HepG2 (cell line): ENCODE data around the gene CD300LG. TPM values are rescaled to one million over a fixed set of nuclear protein-coding genes. Genes with fewer than 3 reads are reported as not detected.

Source experiments
- AGO2 ChIP-seq: fragments of 200-400 bp; formaldehyde crosslinking; optimal IDR thresholded peaks from 2 replicates; pipeline ENCODE3; 2017; ENCODE audit warnings: mild to moderate bottlenecking, low read depth, low read length, moderate library complexity
- FOXA1 ChIP-seq, 2 experiments: fragments of 450-650 bp in 1 of 2; sonication (generic) in 1 of 2; formaldehyde crosslinking in 1 of 2; IDR thresholded peaks; 2 replicates each; pipeline versions ENCODE4 v1.4.0 to v1.6.1; 2016 to 2020; ENCODE audit warnings: missing genetic modification reagents in 1 of 2
- GFI1 ChIP-seq: sonication (generic); formaldehyde crosslinking; IDR thresholded peaks from 2 replicates; pipeline ENCODE4 v1.5.0; 2020; ENCODE audit warnings: missing genetic modification reagents, mild to moderate bottlenecking, borderline replicate concordance
- KAT8 ChIP-seq: IDR thresholded peaks from 2 replicates; pipeline ENCODE4 v1.6.1; 2016; ENCODE audit warnings: missing genetic modification reagents, missing compliant biosample characterization
- ZC3H13 ChIP-seq: sonication (generic); formaldehyde crosslinking; IDR thresholded peaks from 2 replicates; pipeline ENCODE4 v1.8.1; 2023; ENCODE audit warnings: mild to moderate bottlenecking, missing genetic modification reagents, moderate library complexity
- ZFP36 ChIP-seq: fragments of 150-350 bp; IDR thresholded peaks from 2 replicates; pipeline ENCODE4 v1.6.1; 2018; ENCODE audit warnings: borderline replicate concordance, low read length, low read depth; ENCODE audit not compliant: partially characterized antibody
- ZNF335 ChIP-seq: sonication (generic); formaldehyde crosslinking; IDR thresholded peaks from 2 replicates; pipeline ENCODE4 v1.4.0; 2020; ENCODE audit warnings: missing genetic modification reagents
- ZNF709 ChIP-seq: sonication (generic); formaldehyde crosslinking; IDR thresholded peaks from 2 replicates; pipeline ENCODE4 v1.5.0; 2020; ENCODE audit warnings: mild to moderate bottlenecking, missing genetic modification reagents
- ZSCAN30 ChIP-seq: sonication (generic); formaldehyde crosslinking; IDR thresholded peaks from 2 replicates; pipeline ENCODE4 v1.5.0; 2020; ENCODE audit warnings: mild to moderate bottlenecking, missing genetic modification reagents
- polyA plus RNA-seq, 8 experiments: library from polyadenylated mRNA; depleted of rRNA in 3 of 8; stranded (reverse) in 7 of 8; unstranded in 1 of 8; fragments of >200 nt; fragmentation: Illumina TruSeq in 4 of 8; extraction: Trizol in 4 of 8; gene quantifications; 2 replicates each; pipeline versions ENCODE4 v1.2.1 to v1.2.3, GENCODE V29; 2011 to 2016; ENCODE audit warnings: low read depth in 4 of 8, missing spikeins in 1 of 8, mixed read lengths in 1 of 8; ENCODE audit not compliant: insufficient read depth in 1 of 8
- total RNA-seq, 5 experiments: library from RNA; depleted of rRNA; stranded (reverse); fragments of >200 nt; fragmentation: Illumina TruSeq; extraction: Trizol; gene quantifications; 2 replicates each; pipeline ENCODE4 v1.2.3, GENCODE V29; 2016; ENCODE audit warnings: low read depth in 1 of 5
- TF ChIP-seq, protein P1 (sequence below): sonication (generic); formaldehyde crosslinking; IDR thresholded peaks from 2 replicates; pipeline ENCODE4 v1.4.0; 2020; ENCODE audit warnings: missing genetic modification reagents, borderline replicate concordance
- TF ChIP-seq, protein P2 (sequence below): sonication (generic); formaldehyde crosslinking; IDR thresholded peaks from 2 replicates; pipeline ENCODE4 v1.8.0; 2022; ENCODE audit warnings: missing genetic modification reagents, mild to moderate bottlenecking, borderline replicate concordance
- TF ChIP-seq, protein P3 (sequence below): IDR thresholded peaks from 2 replicates; pipeline ENCODE4 v1.6.1; 2016; ENCODE audit warnings: missing biosample characterization, missing genetic modification reagents, low read depth
- TF ChIP-seq, protein P4 (sequence below): fragments of 450-650 bp; IDR thresholded peaks from 2 replicates; pipeline ENCODE4 v1.6.1; 2017
- TF ChIP-seq, protein P5 (sequence below): sonication (generic); formaldehyde crosslinking; IDR thresholded peaks from 2 replicates; pipeline ENCODE4 v1.4.0; 2020; ENCODE audit warnings: missing genetic modification reagents, mild to moderate bottlenecking, borderline replicate concordance
- TF ChIP-seq, protein P6 (sequence below): sonication (generic); formaldehyde crosslinking; IDR thresholded peaks from 2 replicates; pipeline ENCODE4 v1.4.0; 2020; ENCODE audit warnings: missing genetic modification reagents

The CD300LG gene
- total and polyA plus RNA-seq, 2 of the 13 experiments (the other 11 are each of a cell fraction or from before 2014, with no cell fraction given) = not detected

DNA sequence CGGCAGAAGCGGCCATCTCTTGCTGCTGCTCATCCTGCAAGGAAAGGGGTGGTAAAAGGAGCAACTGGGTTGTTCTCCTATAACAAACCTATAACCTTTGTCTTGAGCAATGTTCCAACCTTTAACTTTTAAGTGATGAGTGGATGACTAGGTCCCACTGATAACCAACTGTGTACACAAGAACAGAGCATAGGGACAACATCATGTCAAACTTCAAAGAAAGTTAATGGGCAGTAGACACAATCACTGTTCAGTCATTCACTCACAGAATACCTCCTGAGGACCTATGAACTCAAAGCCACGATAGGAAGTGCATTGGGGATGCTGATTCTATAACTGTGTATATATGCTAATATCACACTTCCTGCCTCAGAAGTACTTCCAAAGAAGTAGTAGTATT is 45.1 kb upstream of the CD300LG start (continued):
- TF ChIP-seq, protein P1, sequence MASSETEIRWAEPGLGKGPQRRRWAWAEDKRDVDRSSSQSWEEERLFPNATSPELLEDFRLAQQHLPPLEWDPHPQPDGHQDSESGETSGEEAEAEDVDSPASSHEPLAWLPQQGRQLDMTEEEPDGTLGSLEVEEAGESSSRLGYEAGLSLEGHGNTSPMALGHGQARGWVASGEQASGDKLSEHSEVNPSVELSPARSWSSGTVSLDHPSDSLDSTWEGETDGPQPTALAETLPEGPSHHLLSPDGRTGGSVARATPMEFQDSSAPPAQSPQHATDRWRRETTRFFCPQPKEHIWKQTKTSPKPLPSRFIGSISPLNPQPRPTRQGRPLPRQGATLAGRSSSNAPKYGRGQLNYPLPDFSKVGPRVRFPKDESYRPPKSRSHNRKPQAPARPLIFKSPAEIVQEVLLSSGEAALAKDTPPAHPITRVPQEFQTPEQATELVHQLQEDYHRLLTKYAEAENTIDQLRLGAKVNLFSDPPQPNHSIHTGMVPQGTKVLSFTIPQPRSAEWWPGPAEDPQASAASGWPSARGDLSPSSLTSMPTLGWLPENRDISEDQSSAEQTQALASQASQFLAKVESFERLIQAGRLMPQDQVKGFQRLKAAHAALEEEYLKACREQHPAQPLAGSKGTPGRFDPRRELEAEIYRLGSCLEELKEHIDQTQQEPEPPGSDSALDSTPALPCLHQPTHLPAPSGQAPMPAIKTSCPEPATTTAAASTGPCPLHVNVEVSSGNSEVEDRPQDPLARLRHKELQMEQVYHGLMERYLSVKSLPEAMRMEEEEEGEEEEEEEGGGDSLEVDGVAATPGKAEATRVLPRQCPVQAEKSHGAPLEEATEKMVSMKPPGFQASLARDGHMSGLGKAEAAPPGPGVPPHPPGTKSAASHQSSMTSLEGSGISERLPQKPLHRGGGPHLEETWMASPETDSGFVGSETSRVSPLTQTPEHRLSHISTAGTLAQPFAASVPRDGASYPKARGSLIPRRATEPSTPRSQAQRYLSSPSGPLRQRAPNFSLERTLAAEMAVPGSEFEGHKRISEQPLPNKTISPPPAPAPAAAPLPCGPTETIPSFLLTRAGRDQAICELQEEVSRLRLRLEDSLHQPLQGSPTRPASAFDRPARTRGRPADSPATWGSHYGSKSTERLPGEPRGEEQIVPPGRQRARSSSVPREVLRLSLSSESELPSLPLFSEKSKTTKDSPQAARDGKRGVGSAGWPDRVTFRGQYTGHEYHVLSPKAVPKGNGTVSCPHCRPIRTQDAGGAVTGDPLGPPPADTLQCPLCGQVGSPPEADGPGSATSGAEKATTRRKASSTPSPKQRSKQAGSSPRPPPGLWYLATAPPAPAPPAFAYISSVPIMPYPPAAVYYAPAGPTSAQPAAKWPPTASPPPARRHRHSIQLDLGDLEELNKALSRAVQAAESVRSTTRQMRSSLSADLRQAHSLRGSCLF (CRISPR knock-in tag) = no peak
- TF ChIP-seq GFI1 (CRISPR knock-in tag) (peak; percentile 100), FOXA1 (IDR thresholded peaks at IDR 0.05) (peak; percentile 87), FOXA1 (CRISPR knock-in tag; IDR thresholded peaks at IDR 0.05) (peak; percentile 97), ZC3H13 (no peak), AGO2 (no peak), ZSCAN30 (CRISPR knock-in tag) (no peak), ZNF335 (CRISPR knock-in tag) (0 out of 2 replicates have a peak, but pooled peaks have one; percentile 40), ZFP36 (no peak), ZNF709 (CRISPR knock-in tag) (no peak), KAT8 (peak; percentile 56)
- TF ChIP-seq, protein P2, sequence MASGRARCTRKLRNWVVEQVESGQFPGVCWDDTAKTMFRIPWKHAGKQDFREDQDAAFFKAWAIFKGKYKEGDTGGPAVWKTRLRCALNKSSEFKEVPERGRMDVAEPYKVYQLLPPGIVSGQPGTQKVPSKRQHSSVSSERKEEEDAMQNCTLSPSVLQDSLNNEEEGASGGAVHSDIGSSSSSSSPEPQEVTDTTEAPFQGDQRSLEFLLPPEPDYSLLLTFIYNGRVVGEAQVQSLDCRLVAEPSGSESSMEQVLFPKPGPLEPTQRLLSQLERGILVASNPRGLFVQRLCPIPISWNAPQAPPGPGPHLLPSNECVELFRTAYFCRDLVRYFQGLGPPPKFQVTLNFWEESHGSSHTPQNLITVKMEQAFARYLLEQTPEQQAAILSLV (CRISPR knock-in tag) = no peak
- TF ChIP-seq, protein P3, sequence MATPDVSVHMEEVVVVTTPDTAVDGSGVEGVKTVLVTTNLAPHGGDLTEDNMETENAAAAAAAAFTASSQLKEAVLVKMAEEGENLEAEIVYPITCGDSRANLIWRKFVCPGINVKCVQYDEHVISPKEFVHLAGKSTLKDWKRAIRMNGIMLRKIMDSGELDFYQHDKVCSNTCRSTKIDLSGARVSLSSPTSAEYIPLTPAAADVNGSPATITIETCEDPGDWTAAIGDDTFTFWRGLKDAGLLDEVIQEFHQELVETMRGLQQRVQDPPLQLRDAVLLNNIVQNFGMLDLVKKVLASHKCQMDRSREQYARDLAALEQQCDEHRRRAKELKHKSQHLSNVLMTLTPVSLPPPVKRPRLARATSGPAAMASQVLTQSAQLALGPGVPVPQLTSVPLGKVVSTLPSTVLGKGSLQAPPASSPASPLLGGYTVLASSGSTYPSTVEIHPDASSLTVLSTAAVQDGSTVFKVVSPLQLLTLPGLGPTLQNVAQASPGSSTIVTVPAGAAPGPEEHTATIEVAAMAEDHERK (CRISPR knock-in tag) = no peak
- TF ChIP-seq, protein P4, sequence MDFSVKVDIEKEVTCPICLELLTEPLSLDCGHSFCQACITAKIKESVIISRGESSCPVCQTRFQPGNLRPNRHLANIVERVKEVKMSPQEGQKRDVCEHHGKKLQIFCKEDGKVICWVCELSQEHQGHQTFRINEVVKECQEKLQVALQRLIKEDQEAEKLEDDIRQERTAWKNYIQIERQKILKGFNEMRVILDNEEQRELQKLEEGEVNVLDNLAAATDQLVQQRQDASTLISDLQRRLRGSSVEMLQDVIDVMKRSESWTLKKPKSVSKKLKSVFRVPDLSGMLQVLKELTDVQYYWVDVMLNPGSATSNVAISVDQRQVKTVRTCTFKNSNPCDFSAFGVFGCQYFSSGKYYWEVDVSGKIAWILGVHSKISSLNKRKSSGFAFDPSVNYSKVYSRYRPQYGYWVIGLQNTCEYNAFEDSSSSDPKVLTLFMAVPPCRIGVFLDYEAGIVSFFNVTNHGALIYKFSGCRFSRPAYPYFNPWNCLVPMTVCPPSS = no peak
- TF ChIP-seq, protein P5, sequence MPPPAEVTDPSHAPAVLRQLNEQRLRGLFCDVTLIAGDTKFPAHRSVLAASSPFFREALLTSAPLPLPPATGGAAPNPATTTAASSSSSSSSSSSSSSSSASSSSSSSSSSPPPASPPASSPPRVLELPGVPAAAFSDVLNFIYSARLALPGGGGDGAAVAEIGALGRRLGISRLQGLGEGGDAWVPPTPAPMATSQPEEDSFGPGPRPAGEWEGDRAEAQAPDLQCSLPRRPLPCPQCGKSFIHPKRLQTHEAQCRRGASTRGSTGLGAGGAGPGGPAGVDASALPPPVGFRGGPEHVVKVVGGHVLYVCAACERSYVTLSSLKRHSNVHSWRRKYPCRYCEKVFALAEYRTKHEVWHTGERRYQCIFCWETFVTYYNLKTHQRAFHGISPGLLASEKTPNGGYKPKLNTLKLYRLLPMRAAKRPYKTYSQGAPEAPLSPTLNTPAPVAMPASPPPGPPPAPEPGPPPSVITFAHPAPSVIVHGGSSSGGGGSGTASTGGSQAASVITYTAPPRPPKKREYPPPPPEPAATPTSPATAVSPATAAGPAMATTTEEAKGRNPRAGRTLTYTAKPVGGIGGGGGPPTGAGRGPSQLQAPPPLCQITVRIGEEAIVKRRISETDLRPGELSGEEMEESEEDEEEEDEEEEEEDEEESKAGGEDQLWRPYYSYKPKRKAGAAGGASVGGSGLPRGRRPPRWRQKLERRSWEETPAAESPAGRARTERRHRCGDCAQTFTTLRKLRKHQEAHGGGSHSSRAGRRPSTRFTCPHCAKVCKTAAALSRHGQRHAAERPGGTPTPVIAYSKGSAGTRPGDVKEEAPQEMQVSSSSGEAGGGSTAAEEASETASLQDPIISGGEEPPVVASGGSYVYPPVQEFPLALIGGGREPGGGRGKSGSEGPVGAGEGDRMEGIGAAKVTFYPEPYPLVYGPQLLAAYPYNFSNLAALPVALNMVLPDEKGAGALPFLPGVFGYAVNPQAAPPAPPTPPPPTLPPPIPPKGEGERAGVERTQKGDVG (CRISPR knock-in tag) = no peak
- TF ChIP-seq, protein P6, sequence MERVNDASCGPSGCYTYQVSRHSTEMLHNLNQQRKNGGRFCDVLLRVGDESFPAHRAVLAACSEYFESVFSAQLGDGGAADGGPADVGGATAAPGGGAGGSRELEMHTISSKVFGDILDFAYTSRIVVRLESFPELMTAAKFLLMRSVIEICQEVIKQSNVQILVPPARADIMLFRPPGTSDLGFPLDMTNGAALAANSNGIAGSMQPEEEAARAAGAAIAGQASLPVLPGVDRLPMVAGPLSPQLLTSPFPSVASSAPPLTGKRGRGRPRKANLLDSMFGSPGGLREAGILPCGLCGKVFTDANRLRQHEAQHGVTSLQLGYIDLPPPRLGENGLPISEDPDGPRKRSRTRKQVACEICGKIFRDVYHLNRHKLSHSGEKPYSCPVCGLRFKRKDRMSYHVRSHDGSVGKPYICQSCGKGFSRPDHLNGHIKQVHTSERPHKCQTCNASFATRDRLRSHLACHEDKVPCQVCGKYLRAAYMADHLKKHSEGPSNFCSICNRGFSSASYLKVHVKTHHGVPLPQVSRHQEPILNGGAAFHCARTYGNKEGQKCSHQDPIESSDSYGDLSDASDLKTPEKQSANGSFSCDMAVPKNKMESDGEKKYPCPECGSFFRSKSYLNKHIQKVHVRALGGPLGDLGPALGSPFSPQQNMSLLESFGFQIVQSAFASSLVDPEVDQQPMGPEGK (CRISPR knock-in tag) = no peak
